ENCODE results near the gene LSS. TPM values are rescaled to one million over a fixed set of nuclear protein-coding genes. Genes with fewer than 3 reads are reported as not detected.

LSS gene
- total RNA-seq, 2 experiments from 2014 or later, result 30.4 TPM

DNA sequence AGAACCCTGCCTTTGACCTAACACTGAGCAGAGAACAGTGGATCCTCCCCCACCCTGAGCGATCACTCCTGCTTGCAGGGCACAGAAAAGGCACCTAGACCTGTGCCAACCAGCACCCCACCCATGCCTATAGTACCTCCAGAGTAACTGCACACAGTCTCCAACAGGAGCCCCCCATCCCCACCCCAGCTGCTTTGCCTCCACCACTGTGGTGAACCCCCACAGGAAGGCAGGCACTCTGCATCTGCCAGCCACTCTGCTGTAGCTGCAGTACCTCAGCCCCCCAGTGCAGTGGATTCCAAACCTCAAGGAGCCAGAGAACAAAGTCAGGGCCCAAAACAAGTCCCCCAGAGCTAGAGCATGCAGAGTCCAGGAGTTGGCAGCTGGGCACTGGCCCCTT is 55.0 kb downstream of the LSS start:
- no peak overlapping the region for H3K27ac Mint-ChIP-seq
- POLR2A ChIA-PET, result no interaction called here
- H3K36me3 Mint-ChIP-seq (ENCODE audit: low read depth), result no peaks in the 10 kb centered on the region
- DNase-seq (peak in 1 of 14 experiments; percentile 10), ATAC-seq (ENCODE audit: poor library complexity) (no peak)
- no peaks in the 10 kb centered on the region for H3K27me3 Mint-ChIP-seq
- TF ChIP-seq, protein P1, sequence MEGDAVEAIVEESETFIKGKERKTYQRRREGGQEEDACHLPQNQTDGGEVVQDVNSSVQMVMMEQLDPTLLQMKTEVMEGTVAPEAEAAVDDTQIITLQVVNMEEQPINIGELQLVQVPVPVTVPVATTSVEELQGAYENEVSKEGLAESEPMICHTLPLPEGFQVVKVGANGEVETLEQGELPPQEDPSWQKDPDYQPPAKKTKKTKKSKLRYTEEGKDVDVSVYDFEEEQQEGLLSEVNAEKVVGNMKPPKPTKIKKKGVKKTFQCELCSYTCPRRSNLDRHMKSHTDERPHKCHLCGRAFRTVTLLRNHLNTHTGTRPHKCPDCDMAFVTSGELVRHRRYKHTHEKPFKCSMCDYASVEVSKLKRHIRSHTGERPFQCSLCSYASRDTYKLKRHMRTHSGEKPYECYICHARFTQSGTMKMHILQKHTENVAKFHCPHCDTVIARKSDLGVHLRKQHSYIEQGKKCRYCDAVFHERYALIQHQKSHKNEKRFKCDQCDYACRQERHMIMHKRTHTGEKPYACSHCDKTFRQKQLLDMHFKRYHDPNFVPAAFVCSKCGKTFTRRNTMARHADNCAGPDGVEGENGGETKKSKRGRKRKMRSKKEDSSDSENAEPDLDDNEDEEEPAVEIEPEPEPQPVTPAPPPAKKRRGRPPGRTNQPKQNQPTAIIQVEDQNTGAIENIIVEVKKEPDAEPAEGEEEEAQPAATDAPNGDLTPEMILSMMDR (IDR thresholded peaks at IDR 0.05), result no peak
- CTCF ChIA-PET, result no interaction called here
- H3K9me3 Mint-ChIP-seq, result peaks cover 9% of the 10 kb centered on the region
- H3K4me1 ChIP-seq (ENCODE audit: insufficient read depth, low read length), result peaks cover 6% of the 10 kb centered on the region
- intact Hi-C loops (cut with DNase I, micrococcal nuclease), result no loop called here
- H3K27me3 ChIP-seq (ENCODE audit: control insufficient read depth in 1 of 2, insufficient read depth in 2 of 2, low read length in 2 of 2), result no peaks in the 10 kb centered on the region
- no peak overlapping the region for H3K4me3 ChIP-seq (ENCODE audit: low read length)
- no peak overlapping the region for H3K4me3 Mint-ChIP-seq
- no peak overlapping the region for H3K27ac ChIP-seq (ENCODE audit: low read depth in 1 of 2, low read length in 2 of 2)
- H3K36me3 ChIP-seq (ENCODE audit: insufficient read depth, low read length), result no peaks in the 10 kb centered on the region
- H3K4me1 Mint-ChIP-seq (ENCODE audit: low read depth), result peaks cover 6% of the 10 kb centered on the region
- H3K9me3 ChIP-seq (ENCODE audit: control insufficient read depth in 1 of 2, insufficient read depth in 1 of 2, low read length in 2 of 2), result peaks cover 13 to 27% of the 10 kb centered on the region in 2 experiments

DNA sequence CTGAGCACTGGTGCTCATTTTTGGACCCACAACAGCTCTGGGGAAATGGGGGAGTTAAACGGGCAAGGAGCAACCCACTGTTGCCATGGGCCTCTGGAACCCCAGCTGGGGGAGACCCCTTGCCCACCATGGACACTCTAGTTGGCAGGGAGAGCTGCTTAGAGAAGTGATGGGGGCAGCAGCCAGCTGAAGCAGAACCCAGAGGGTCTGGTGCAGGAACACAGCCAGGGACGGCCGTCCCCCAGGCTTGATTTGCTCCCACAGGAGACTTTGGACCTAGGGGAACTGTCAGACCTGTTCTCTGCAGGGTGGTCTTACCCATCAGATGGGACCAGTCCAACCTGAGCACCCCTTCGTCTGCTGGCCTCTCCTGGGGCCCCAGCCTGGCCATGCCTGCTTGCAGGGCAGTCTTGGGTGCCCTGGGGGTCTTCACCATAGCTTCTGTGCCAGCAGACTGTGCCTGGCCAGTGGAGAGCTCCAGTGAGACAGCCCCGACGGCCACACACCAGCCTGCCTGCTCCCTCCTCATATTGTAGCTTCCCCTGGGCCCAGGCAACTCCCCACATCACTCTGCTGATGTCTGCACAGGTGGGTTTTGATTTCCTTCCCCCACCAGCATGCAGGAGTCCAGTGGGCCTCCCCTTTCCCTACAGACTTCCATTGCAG is 55.6 kb downstream of the LSS start:
- ChIA-PET POLR2A (no interaction called here), CTCF (no interaction called here)
- H3K36me3 Mint-ChIP-seq (ENCODE audit: low read depth), result no peaks in the 10 kb centered on the region
- peaks cover 9% of the 10 kb centered on the region for H3K9me3 Mint-ChIP-seq
- H3K4me1 Mint-ChIP-seq (ENCODE audit: low read depth), result peaks cover 6% of the 10 kb centered on the region
- ATAC-seq (ENCODE audit: poor library complexity) (no peak), DNase-seq (peak in 1 of 14 experiments; percentile 8)
- Histone ChIP-seq H3K27ac (ENCODE audit: low read depth in 1 of 2, low read length in 2 of 2) (no peak overlapping the region), H3K9me3 (ENCODE audit: control insufficient read depth in 1 of 2, insufficient read depth in 1 of 2, low read length in 2 of 2) (peaks cover 13 to 27% of the 10 kb centered on the region in 2 experiments), H3K4me3 (ENCODE audit: low read length) (no peak overlapping the region), H3K4me1 (ENCODE audit: insufficient read depth, low read length) (peaks cover 6% of the 10 kb centered on the region), H3K36me3 (ENCODE audit: insufficient read depth, low read length) (no peaks in the 10 kb centered on the region), H3K27me3 (ENCODE audit: control insufficient read depth in 1 of 2, insufficient read depth in 2 of 2, low read length in 2 of 2) (no peaks in the 10 kb centered on the region)
- TF ChIP-seq, protein P1 (IDR thresholded peaks at IDR 0.05), result no peak
- intact Hi-C loops (cut with DNase I, micrococcal nuclease), result no loop called here
- H3K4me3 Mint-ChIP-seq, result no peak overlapping the region
- no peak overlapping the region for H3K27ac Mint-ChIP-seq
- no peaks in the 10 kb centered on the region for H3K27me3 Mint-ChIP-seq

GRCh38 chr21:46171996-46172862 is 56.3 kb downstream of the LSS start:
- intact Hi-C loops (cut with DNase I, micrococcal nuclease), result no loop called here
- H3K4me3 ChIP-seq (ENCODE audit: low read length), result no peak overlapping the region
- H3K27ac ChIP-seq (ENCODE audit: low read depth in 1 of 2, low read length in 2 of 2), result no peak overlapping the region
- peaks cover 6% of the 10 kb centered on the region for H3K4me1 Mint-ChIP-seq (ENCODE audit: low read depth)
- POLR2A ChIA-PET, result no interaction called here
- peaks cover 13 to 27% of the 10 kb centered on the region in 2 experiments for H3K9me3 ChIP-seq (ENCODE audit: control insufficient read depth in 1 of 2, insufficient read depth in 1 of 2, low read length in 2 of 2)
- no peak for ATAC-seq (ENCODE audit: poor library complexity)
- no peaks in the 10 kb centered on the region for H3K36me3 Mint-ChIP-seq (ENCODE audit: low read depth)
- CTCF ChIA-PET, result no interaction called here
- peaks cover 6% of the 10 kb centered on the region for H3K4me1 ChIP-seq (ENCODE audit: insufficient read depth, low read length)
- peaks cover 9% of the 10 kb centered on the region for H3K9me3 Mint-ChIP-seq
- H3K4me3 Mint-ChIP-seq, result no peak overlapping the region
- TF ChIP-seq, protein P1 (IDR thresholded peaks at IDR 0.05), result no peak
- no peaks in the 10 kb centered on the region for H3K27me3 Mint-ChIP-seq
- H3K27ac Mint-ChIP-seq, result no peak overlapping the region
- peak in 1 of 14 experiments; percentile 16 for DNase-seq
- H3K27me3 ChIP-seq (ENCODE audit: control insufficient read depth in 1 of 2, insufficient read depth in 2 of 2, low read length in 2 of 2), result no peaks in the 10 kb centered on the region
- no peaks in the 10 kb centered on the region for H3K36me3 ChIP-seq (ENCODE audit: insufficient read depth, low read length)
